GM19328 (cell line): ENCODE data around the gene LYL1.

ENCODE experiments used
- ATAC-seq: cut with Tn5 transposase; IDR thresholded peaks from one replicate; pipeline ENCODE4 v1.9.1; 2021; ENCODE audit warnings: mild to moderate bottlenecking, moderate library complexity; ENCODE audit not compliant: unreplicated experiment

LYL1 gene

DNA sequence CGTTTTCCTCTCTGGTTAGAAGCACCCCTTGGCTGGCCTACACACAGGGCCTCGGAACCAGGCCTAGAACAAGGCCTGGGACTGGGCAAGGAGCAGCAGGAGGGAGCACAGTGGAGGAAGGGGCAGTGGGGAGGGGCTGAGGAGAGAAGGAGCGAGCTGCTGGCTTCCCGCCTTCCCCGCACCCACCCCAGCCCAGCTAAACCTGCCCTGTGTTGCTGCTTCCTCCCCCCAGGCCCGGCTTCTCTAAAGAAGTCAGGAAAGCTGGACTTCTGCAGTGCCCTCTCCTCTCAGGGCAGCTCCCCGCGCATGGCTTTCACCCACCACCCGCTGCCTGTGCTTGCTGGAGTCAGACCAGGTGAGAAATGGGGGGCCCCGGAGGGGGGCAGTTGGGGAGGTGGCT, 24.3 kb downstream of the LYL1 start:
- ATAC-seq: no peak

GRCh38 chr19:13077240-13077639, 25.4 kb downstream of the LYL1 start:
- ATAC-seq: no peak

DNA sequence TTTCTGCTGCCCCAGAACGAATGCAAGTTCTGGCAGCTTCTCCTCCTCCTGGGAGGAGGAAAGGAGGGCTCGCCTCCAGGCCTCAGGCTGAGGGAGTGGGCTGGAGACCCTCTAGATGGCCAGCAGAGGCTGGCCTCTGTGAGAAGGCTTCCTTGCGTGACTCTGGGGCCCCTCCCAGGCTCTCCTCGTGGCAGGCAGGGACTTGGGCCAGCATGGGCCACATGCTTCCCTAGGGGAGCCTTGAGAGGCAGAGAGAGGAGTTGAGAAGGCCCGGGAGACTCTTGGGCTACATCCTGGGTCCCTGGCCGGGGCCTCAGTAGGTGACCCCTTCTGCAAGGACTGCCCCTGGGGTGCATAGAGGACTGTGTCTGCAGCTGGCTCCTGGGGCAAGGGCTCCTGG, 25.9 kb downstream of the LYL1 start:
- ATAC-seq: no peak

- no peak for ATAC-seq
These were observed 26.3 kb downstream of the LYL1 start for GRCh38 chr19:13076320-13076719.

- no peak for ATAC-seq
These were observed 28.3 kb downstream of the LYL1 start for GRCh38 chr19:13074378-13074777.

GRCh38 chr19:13073263-13073662, 29.4 kb downstream of the LYL1 start:
- no peak for ATAC-seq

GRCh38 chr19:13072188-13072908, 30.3 kb downstream of the LYL1 start:
- no peak for ATAC-seq

GRCh38 chr19:13071444-13072187, 31.0 kb downstream of the LYL1 start:
- no peak for ATAC-seq

DNA sequence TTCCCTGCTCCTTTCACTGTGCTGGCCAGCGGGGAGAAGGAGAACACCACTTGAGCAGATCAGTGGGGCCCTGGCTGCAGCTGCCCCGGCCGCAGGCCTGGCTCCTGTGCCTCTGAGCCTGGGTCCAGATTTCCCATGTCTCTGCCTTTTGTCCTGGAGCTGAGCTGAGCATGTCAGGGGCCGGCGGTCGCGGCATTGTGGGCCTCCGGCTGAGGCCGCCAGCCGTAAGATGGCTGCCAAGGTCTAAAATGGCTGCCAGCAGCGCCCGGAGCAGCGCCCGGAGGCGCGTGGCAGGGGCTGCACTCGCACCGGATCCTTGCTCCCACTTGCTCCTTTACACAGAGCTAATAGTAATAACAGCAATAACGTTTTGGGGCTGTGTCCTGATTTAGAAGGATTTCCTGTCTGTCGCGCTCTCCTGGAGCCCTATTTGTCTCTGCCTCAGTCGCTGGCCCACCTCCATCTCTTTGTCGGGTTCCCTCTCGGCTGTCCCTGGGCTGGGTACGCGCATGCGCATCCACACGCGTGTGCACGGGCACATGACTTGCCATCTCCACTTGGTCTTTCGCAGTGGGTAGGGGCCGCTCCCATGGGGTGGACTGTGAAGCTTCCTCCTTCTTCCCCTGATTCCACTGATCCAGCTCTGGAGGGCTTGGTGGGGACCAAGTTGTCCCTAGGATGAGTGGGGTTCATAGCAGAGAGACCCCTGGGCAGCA, 32.1 kb downstream of the LYL1 start:
- ATAC-seq: no peak

- no peak for ATAC-seq
These were observed 33.0 kb downstream of the LYL1 start for GRCh38 chr19:13069415-13070359.

GRCh38 chr19:13068085-13068846, 34.4 kb downstream of the LYL1 start:
- ATAC-seq: no peak

GRCh38 chr19:13066933-13067807, 35.5 kb downstream of the LYL1 start:
- no peak for ATAC-seq

GRCh38 chr19:13066226-13066625, 36.4 kb downstream of the LYL1 start:
- no peak for ATAC-seq

GRCh38 chr19:13064092-13064489, 38.6 kb downstream of the LYL1 start:
- ATAC-seq: no peak

DNA sequence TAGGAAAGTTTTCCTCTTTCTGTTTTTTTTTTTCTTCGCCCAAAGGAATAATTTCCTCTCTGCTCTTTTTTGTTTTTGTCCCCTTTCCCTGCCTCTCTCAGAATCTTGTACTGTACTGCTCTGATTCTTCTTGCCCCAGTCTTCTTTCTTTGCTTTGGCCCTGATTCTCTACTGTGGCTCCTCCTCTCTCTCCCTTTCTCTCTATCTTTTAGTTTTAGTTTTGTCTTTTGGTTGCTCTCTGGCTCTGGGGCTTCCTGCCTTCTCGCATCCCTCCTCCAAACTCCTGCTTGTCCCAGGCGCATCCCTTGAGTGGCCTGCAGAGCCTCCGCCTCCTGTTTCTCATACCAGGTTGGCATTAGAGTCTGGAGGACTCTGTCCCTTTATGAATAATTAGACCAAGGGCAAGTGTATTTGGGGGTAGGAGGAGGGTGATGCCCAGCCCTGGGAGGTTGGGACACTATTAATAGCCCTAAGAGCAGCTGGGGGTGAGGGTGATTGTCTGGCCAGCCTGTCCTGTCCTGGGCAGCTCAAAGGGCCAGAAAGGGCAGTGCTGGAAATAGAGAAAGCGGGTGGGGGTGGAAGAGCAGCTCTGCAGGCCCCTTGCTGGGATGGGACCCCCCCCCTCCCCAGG, 39.1 kb downstream of the LYL1 start:
- ATAC-seq: no peak

DNA sequence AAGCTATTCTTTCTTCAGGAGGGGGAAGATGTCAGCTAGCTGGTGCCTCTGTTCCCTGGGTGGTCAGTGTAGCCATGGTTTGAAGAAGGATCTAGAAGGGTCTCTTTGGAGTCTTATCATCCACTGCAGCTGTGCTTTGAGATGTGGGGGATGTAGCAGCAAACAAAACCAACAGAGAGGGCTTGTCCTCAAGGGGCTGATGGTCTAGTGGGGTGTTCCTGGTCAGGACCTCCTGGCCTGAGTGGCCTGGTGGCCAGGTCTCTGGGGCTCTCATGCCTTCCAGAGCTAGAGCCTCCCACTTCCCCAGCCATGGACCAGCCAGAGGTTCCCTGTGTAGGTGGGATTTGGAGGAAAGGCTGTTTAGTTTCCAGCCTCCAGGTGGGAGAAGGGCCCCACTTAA, 40.3 kb downstream of the LYL1 start:
- ATAC-seq: no peak

GRCh38 chr19:13060964-13061927, 41.4 kb downstream of the LYL1 start:
- ATAC-seq: no peak
